HepG2 (cell line): Measurements from ENCODE around the gene ULK4. TPM values are rescaled to one million over a fixed set of nuclear protein-coding genes. Genes with fewer than 3 reads are reported as not detected.

Source experiments
- ATAC-seq: fragments of 200-7000 bp; cut with Tn5 transposase; 3 replicates; pipeline ENCODE4 v1.9.1; 2020; ENCODE audit warnings: mild to moderate bottlenecking, moderate library complexity
- BruUV-seq: library from RNA; stranded (reverse); fragments of 400-500 nt; replicated peaks from 2 replicates; lab custom pipeline; 2021; lab: Mats Ljungman, UMichigan
- CTCF ChIA-PET: fragments of 300-600 bp; formaldehyde crosslinking; extraction: SDS; loops from one replicate; lab custom pipeline; 2021; ENCODE audit warnings: low total read pairs, inconsistent platforms, low intra/inter-chr PET ratio; lab: Yijun Ruan, JAX
- POLR2A ChIA-PET: fragments of 350-600 bp; sonication (Branson Sonifier 250); formaldehyde crosslinking; loops from one replicate; lab custom pipeline; 2020; ENCODE audit warnings: antibody characterized with exemption, inconsistent platforms; lab: Yijun Ruan, JAX
- DNase-seq: peaks from one replicate; pipeline ENCODE4 v3.0.0-alpha.2; 2015; ENCODE audit warnings: low spot score
- FAIRE-seq: peaks from 3 replicates; lab custom pipeline; 2011; peaks lifted over from hg19 to GRCh38; lab: Jason Lieb, UNC
- H2AFZ ChIP-seq: one replicate; pipeline ENCODE4 v1.6.1; 2011; ENCODE audit warnings: low read length, inconsistent platforms
- H3K27ac ChIP-seq: fragments of 300-600 bp; 3 replicates; pipeline ENCODE4 v1.8.0; 2011; ENCODE audit warnings: mixed run types, mild to moderate bottlenecking, mixed read lengths, low read length, inconsistent platforms; ENCODE audit not compliant: insufficient read depth; ENCODE audit errors: extremely low read length
- H3K27me3 ChIP-seq, 2 experiments: fragments of 200-600 bp in 1 of 2; 2 replicates in 1 of 2; 3 replicates in 1 of 2; pipeline versions ENCODE4 v1.6.0 to v1.8.0; 2011; ENCODE audit warnings: low read length in 2 of 2, mild to moderate bottlenecking in 2 of 2, moderate library complexity in 2 of 2, inconsistent platforms in 1 of 2; ENCODE audit not compliant: insufficient read depth in 2 of 2, control insufficient read depth in 1 of 2
- H3K36me3 ChIP-seq, 2 experiments: fragments of 200-600 bp in 1 of 2; replicated peaks in 1 of 2; 2 replicates in 1 of 2; 3 replicates in 1 of 2; pipeline versions ENCODE4 v1.5.1 to v1.8.0; 2011; ENCODE audit warnings: low read length in 2 of 2, inconsistent platforms in 1 of 2; ENCODE audit not compliant: insufficient read depth in 2 of 2, control insufficient read depth in 1 of 2
- H3K4me1 ChIP-seq: 2 replicates; pipeline ENCODE4 v1.5.1; 2012; ENCODE audit warnings: low read length, inconsistent platforms; ENCODE audit not compliant: insufficient read depth
- H3K4me2 ChIP-seq: 2 replicates; pipeline ENCODE4 v1.6.0; 2011; ENCODE audit warnings: low read depth, low read length, inconsistent platforms
- H3K4me3 ChIP-seq, 3 experiments: fragments of 200-600 bp in 1 of 3; sonication (generic), shearing (Covaris generic) in 1 of 3; replicated peaks in 1 of 3; 2 replicates each; pipeline ENCODE4 v1.5.1; 2011 to 2016; ENCODE audit warnings: low read length in 3 of 3, inconsistent platforms in 2 of 3, low read depth in 2 of 3, mild to moderate bottlenecking in 2 of 3, control low read depth in 1 of 3, mixed read lengths in 1 of 3; ENCODE audit not compliant: insufficient read depth in 1 of 3
- H3K79me2 ChIP-seq: one replicate; pipeline ENCODE4 v1.6.1; 2011; ENCODE audit warnings: low read length, inconsistent platforms; ENCODE audit not compliant: insufficient read depth
- H3K9ac ChIP-seq: 2 replicates; pipeline ENCODE4 v1.6.0; 2011; ENCODE audit warnings: mild to moderate bottlenecking, low read depth, low read length, inconsistent platforms; ENCODE audit not compliant: insufficient read depth
- H3K9me3 ChIP-seq: 2 replicates; pipeline ENCODE4 v1.5.1; 2012; ENCODE audit warnings: mild to moderate bottlenecking, low read length
- H4K20me1 ChIP-seq: 2 replicates; pipeline ENCODE4 v1.6.0; 2011; ENCODE audit warnings: inconsistent platforms, mild to moderate bottlenecking, low read length, moderate library complexity; ENCODE audit not compliant: insufficient read depth
- JDP2 ChIP-seq: sonication (generic); formaldehyde crosslinking; IDR thresholded peaks from 2 replicates; pipeline ENCODE4 v1.8.1; 2022; ENCODE audit warnings: missing genetic modification reagents, borderline replicate concordance
- MATR3 ChIP-seq: sonication (generic); formaldehyde crosslinking; IDR thresholded peaks from 2 replicates; pipeline ENCODE4 v1.4.0; 2020; ENCODE audit warnings: missing genetic modification reagents
- RELA ChIP-seq: sonication (generic); formaldehyde crosslinking; IDR thresholded peaks from 2 replicates; pipeline ENCODE4 v1.4.0; 2020; ENCODE audit warnings: missing genetic modification reagents
- XBP1 ChIP-seq: sonication (generic); formaldehyde crosslinking; IDR thresholded peaks from 2 replicates; pipeline ENCODE4 v1.5.0; 2020; ENCODE audit warnings: missing genetic modification reagents
- ZBTB20 ChIP-seq: sonication (generic); formaldehyde crosslinking; IDR thresholded peaks from 2 replicates; pipeline ENCODE4 v1.8.1; 2023; ENCODE audit warnings: missing genetic modification reagents, low read depth, mild to moderate bottlenecking, borderline replicate concordance
- ZBTB37 ChIP-seq: sonication (generic); formaldehyde crosslinking; IDR thresholded peaks from 2 replicates; pipeline ENCODE4 v1.4.0; 2020; ENCODE audit warnings: mild to moderate bottlenecking, missing genetic modification reagents
- ZFP1 ChIP-seq: IDR thresholded peaks from 2 replicates; pipeline ENCODE4 v1.6.1; 2016
- ZNF207 ChIP-seq: fragments of 450-650 bp; IDR thresholded peaks from 2 replicates; pipeline ENCODE4 v1.6.1; 2016; ENCODE audit warnings: antibody characterized with exemption, borderline replicate concordance
- ZNF33A ChIP-seq: sonication (generic); formaldehyde crosslinking; IDR thresholded peaks from 2 replicates; pipeline ENCODE4 v1.5.1; 2020; ENCODE audit warnings: missing genetic modification reagents, mild to moderate bottlenecking, moderate library complexity, borderline replicate concordance
- ZNF407 ChIP-seq: sonication (generic); formaldehyde crosslinking; IDR thresholded peaks from one replicate; pipeline ENCODE4 v1.5.1; 2020; ENCODE audit warnings: mild to moderate bottlenecking, missing genetic modification reagents; ENCODE audit errors: not compliant biosample characterization
- ZNF510 ChIP-seq: sonication (generic); formaldehyde crosslinking; IDR thresholded peaks from 2 replicates; pipeline ENCODE4 v1.4.0; 2020; ENCODE audit warnings: low read depth, mild to moderate bottlenecking, missing genetic modification reagents
- ZNF574 ChIP-seq: sonication (generic); formaldehyde crosslinking; IDR thresholded peaks from 2 replicates; pipeline ENCODE4 v1.4.0; 2020; ENCODE audit warnings: missing genetic modification reagents
- WGBS: methylation state at CpG from one replicate; pipeline ENCODE4 v1.1.6; 2017; ENCODE audit warnings: low lambda C conversion rate; 5-methylcytosine and 5-hydroxymethylcytosine counted together
- in situ Hi-C: cut with HindIII; loops from 2 replicates; pipeline ENCODE4 v1.10.0; 2017; ENCODE audit warnings: low pct_unique_long_range_greater_than_20kb; ENCODE audit not compliant: extremely low pct_ligation_motif_present
- intact Hi-C: fragments of 100-400 bp; cut with micrococcal nuclease; formaldehyde crosslinking; loops from one replicate; pipeline ENCODE4 v1.10.0; 2022; ENCODE audit not compliant: unreplicated experiment
- polyA plus RNA-seq, 8 experiments: library from polyadenylated mRNA; depleted of rRNA in 3 of 8; stranded (reverse) in 7 of 8; unstranded in 1 of 8; fragments of >200 nt; fragmentation: Illumina TruSeq in 4 of 8; extraction: Trizol in 4 of 8; gene quantifications; 2 replicates each; pipeline versions ENCODE4 v1.2.1 to v1.2.3, GENCODE V29; 2011 to 2016; ENCODE audit warnings: low read depth in 4 of 8, missing spikeins in 1 of 8, mixed read lengths in 1 of 8; ENCODE audit not compliant: insufficient read depth in 1 of 8
- total RNA-seq, 5 experiments: library from RNA; depleted of rRNA; stranded (reverse); fragments of >200 nt; fragmentation: Illumina TruSeq; extraction: Trizol; gene quantifications; 2 replicates each; pipeline ENCODE4 v1.2.3, GENCODE V29; 2016; ENCODE audit warnings: low read depth in 1 of 5

Gene ULK4
- total and polyA plus RNA-seq, 2 of the 13 experiments (the other 11 are each of a cell fraction or from before 2014, with no cell fraction given) = 6.7 to 11.8 TPM

- Histone ChIP-seq H3K27me3 (no peaks in the 10 kb centered on the region), H3K36me3 (no peaks in the 10 kb centered on the region), H3K4me1 (no peaks in the 10 kb centered on the region), H3K9ac (no peak overlapping the region), H2AFZ (no peak overlapping the region), H3K27ac (no peak overlapping the region), H3K9me3 (no peaks in the 10 kb centered on the region), H3K4me3 (no peak overlapping the region), H3K4me2 (no peak overlapping the region), H3K79me2 (no peaks in the 10 kb centered on the region), H4K20me1 (no peaks in the 10 kb centered on the region)
- no peak for FAIRE-seq
- 97% methylated on average over 5 of the region's 6 CpGs for WGBS
- no peak for ATAC-seq
- intact Hi-C loops = no loop called here
- no peak for DNase-seq
- ChIA-PET CTCF (no interaction called here), POLR2A (no interaction called here)
- in situ Hi-C loops = no loop called here
- TF ChIP-seq ZBTB37 (CRISPR knock-in tag) (no peak), ZNF407 (no peak), MATR3 (no peak), JDP2 (no peak), ZNF33A (CRISPR knock-in tag) (no peak), ZBTB20 (CRISPR knock-in tag) (no peak), XBP1 (CRISPR knock-in tag) (no peak), ZFP1 (CRISPR knock-in tag) (no peak), ZNF510 (CRISPR knock-in tag) (no peak), ZNF207 (no peak), RELA (CRISPR knock-in tag) (no peak), ZNF574 (no peak)
- no TSS peak for BruUV-seq
Measured at GRCh38 chr3:41848753-41849574, 112.9 kb downstream of the ULK4 start.
